GM21423 (cell line): ENCODE data around the gene MRC1.

ENCODE experiments used
- ATAC-seq: cut with Tn5 transposase; IDR thresholded peaks from one replicate; pipeline ENCODE4 v1.9.1; 2021; ENCODE audit warnings: mild to moderate bottlenecking, moderate library complexity; ENCODE audit not compliant: unreplicated experiment

Gene MRC1

DNA sequence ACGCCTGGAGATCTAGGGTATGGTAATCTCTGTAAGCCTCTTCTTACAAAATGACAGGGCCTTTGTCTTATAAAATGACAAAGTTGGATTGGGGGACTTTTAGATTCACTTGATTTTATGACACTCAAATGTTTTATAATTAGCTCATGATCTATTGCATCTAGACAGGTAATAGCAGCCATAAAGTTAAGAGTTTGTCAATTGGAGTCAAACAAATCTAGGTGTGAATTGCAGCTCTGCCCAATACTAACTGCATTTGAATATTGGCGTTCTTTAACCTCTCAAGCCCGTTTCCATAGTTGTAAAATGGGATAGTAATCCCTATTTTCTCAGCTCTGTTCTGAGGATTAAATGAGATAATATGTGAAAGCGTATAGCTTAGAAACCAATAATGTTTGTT is 14.1 kb upstream of the MRC1 start:
- no peak for ATAC-seq

DNA sequence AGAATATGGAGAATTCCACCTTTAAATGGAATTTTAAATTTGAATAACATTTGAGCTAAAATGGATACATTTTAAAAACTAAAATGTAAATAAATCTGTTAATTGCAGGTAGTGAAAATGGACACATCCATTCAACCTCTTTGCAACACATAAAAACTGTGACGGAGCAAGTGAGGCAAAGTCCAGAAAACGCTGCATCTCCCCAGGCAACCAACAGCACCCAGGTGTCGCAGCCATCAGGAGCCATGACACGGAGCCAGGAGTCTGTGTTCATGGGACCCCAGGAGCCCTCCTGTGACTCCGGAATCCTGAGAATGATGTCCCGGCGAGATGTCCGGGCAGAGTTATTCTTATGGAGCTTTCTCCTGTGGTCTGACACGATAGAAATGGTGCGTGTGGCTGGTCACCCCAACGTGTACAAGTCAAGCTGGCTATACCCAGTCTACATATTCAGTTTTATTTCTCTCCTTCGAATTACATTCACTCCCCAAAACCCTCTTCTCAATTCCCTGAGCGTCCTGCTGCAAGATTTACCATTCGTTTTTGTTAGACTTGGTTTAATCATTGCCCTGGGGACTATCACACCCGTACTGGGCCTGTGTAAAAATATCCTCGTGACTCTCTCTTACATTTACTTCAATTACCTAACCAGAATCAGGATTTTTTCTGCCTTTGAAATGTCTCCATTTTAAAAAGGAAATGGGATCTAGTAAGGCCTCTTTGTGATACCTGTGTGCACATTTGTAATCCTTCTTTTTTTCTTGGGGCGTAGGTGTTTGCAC is 13.1 kb upstream of the MRC1 start:
- ATAC-seq, result no peak

DNA sequence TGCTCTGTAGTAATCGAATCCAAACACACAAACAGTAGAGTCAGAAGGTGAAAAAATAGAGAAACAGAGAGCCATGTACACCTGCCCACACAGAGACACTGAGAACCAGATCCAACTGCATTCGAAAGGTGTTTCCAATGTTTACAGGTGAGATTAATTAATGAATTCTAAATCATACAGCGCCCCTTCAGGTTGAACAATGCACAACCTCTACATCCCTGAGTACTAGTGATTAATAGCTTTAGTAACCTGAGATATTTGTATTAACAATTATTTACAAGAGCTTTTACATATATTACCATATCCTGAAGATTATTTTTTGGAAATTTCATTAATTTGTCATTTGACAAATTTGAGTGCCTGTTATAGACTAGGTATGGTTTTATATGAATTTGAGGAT is 7.6 kb upstream of the MRC1 start:
- ATAC-seq, result no peak

DNA sequence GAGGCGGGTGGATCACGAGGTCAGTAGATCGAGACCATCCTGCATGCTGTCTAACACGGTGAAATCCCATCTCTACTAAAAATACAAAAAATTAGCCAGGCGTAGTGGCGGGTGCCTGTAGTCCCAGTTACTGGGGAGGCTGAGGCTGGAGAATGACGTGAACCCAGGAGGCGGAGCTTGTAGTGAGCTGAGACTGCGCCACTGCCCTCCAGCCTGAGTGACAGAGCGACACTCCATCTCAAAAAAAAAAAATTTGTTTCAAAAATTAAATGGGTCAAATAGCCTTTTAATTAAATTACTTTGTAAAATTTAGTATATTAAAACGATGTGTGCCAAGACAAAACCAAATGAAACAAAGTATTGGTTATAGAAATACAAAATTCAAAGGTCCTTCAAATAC is 6.8 kb upstream of the MRC1 start:
- no peak for ATAC-seq

GRCh38 chr10:17802976-17803375 is 6.2 kb upstream of the MRC1 start:
- ATAC-seq, result no peak

GRCh38 chr10:17805330-17805729 is 3.8 kb upstream of the MRC1 start:
- no peak for ATAC-seq

DNA sequence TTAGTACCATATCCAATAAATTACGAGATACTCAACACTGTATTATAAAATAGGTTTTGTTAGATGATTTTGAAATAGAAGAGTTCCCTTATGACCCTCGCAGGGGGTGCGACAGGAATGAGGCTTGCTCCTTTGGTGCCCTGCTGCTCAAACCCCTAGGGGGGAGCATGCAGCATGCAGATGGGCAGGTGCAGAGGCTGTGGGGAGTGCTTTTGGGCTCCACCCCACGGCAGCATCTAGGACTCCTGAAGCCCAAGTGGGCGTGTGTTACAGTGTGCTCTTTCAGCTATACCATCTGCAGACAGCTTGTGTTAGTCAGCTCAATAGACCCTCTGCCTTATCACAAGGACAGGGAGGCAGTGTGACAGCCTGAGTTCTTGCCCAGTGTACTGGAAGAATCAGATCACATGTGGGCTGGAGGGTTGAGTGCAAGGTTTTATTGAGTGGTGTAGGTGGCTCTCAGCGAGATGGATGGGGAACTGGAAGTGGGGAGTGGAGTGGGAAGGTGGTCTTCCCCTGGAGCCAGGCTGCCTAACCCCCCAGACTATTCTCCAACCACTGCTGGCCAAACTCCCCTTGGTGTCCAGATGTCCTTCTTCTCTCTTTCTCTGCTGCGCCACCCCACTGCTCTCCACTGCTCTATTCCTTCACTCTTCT is 3.1 kb upstream of the MRC1 start:
- ATAC-seq, result no peak

GRCh38 chr10:17811146-17811865 is 2.2 kb downstream of the MRC1 start:
- ATAC-seq, result no peak

DNA sequence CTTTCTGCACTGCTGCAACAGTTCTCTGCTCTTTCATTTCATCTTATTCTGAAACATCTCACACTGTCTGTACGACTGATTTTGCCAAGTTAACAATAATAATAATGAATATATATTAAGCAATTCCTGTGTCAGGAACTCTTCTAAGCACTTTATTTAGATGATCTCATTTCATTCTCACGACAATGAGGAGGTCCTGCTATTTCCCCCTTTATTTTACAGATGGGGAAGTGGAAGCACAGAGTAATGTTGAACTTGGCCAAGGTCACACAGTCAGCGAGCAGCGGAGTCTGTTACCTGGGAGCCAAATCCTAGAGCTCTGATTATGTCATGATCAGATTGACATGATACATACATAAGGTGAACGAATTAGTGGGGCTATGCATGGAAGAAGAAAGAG is 5.8 kb downstream of the MRC1 start:
- no peak for ATAC-seq

DNA sequence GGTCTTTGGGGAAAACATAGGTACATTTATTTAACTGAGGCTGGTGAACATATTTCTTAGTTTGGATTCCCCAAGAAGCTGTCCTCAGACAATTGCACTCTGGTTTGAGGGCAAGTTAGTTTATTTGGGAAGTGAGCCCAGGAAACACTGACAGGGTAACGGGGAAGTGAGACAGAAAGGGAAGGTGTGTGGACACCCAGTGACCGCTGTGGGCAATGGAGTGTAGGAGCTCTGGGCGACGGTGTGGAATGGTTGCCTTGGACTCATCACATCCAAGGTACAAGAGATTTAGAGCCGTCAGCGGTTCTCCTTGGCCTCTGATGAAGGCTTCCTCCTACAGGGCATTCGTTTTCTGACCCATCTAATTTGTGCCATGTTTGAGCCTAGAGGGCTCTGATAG is 7.1 kb downstream of the MRC1 start:
- ATAC-seq, result no peak

- ATAC-seq, result no peak
These were observed 8.2 kb downstream of the MRC1 start for GRCh38 chr10:17817316-17817715.

- ATAC-seq, result no peak
These were observed 8.6 kb downstream of the MRC1 start for GRCh38 chr10:17817790-17818189.

DNA sequence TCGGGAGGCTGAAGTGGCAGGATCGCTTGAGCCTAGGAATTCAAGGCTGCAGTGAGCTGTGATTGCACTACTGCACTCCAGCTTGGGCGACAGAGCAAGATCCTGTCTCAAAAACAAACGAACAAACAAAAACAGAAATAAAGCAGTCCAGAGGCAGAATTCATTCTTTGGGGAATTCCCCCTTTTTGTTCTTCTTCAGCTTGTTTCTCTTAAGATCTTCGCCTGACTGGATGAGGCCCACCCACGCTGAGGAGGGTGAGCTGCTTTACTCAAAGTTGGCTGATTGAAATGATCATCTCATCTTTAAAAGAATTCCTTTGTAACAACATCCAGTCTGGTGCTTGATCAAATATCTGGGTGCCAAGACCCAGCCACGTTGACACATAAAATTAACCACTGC is 10.7 kb downstream of the MRC1 start:
- no peak for ATAC-seq

GRCh38 chr10:17820943-17821342 is 11.8 kb downstream of the MRC1 start:
- no peak for ATAC-seq

DNA sequence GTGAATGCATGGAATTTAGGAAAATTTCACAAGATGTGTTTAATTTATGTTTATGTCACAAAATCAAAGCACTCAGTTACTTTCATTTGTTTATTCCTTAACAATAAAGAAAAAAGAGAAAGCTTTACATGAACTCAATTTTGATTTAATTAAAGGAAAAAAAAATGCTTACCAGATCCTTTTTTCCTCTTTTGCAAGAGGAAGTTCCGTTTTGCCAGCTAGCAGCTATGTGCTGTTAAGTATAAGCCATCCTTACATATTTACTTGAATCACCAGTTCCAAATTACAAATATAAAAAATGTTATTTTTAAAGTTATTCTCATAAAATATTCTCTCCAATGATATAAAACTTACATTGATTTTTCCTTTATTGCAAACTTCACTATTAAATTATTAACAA is 12.7 kb downstream of the MRC1 start:
- no peak for ATAC-seq

GRCh38 chr10:17831341-17831740 is 22.2 kb downstream of the MRC1 start:
- ATAC-seq, result no peak

DNA sequence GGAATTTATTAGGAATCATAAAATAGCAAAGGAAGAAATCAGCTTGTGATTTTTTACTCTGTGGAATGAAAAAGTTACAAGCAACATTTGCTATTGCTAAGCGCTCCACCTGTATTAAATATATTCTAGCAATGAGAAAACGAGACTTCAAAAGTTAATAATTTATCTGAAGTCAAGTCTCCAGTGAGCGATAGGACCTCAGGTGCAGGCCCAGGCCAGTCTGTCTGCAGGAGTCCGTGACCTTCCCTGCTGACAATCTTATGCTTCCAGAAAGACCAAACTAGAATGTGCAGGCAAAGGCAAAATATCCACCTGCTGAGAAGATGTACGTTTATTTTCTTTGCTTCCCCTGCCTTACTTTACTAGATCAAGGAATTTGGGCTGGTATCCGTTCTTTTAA is 22.7 kb downstream of the MRC1 start:
- no peak for ATAC-seq

DNA sequence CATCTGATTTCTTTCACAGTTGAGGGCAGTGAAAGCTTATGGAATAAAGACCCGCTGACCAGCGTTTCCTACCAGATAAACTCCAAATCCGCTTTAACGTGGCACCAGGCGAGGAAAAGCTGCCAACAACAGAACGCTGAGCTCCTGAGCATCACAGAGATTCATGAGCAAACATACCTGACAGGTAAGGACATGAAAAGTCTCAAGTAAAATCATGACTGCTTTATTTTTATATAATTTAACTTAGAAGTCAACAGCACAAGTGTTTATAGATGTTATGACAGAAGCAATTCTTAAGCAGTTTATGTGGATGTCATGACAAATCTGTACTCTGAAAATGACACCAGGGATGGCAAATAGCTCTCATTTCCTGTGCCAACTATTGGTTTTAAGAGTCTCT is 24.5 kb downstream of the MRC1 start:
- no peak for ATAC-seq

DNA sequence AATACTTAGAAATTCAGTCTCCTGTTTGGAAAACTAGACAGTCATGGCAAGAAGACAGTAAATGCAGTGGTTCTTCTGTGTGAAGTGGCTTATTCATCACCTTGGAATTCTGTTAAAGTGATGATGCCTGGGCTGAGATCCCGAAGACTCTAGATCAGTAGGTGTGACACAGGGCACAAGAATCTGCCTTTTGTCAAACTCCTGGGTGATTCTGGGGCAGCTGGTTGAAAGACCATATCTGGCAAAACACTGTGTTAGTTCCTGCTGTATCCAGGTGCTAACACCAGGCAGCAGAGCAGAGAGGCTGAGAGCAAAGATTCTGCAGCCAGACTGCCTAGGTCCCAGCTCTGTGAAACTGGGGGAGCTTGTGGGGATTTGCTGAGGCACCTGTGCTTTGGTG is 26.5 kb downstream of the MRC1 start:
- ATAC-seq, result no peak

DNA sequence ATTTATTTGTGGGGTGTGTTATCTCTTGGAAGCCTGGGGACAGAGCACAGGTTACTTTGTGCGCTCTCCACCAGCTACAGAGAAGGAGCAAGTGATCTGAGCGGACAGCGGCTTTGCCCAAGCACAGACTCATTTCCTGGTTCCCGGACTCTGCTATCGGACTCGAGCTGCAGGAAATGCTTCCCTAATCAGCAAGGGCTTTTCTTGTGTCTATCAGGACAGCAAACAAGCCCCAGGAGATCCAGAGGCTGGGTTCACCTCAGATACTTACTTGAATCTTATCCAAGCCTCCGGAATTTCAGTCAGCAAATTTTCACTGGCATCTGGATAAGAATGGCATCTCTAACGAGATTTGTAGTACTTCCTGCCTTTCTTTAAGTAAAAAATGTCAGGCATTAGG is 27.8 kb downstream of the MRC1 start:
- no peak for ATAC-seq

GRCh38 chr10:17838080-17838648 is 29.0 kb downstream of the MRC1 start:
- ATAC-seq, result no peak

DNA sequence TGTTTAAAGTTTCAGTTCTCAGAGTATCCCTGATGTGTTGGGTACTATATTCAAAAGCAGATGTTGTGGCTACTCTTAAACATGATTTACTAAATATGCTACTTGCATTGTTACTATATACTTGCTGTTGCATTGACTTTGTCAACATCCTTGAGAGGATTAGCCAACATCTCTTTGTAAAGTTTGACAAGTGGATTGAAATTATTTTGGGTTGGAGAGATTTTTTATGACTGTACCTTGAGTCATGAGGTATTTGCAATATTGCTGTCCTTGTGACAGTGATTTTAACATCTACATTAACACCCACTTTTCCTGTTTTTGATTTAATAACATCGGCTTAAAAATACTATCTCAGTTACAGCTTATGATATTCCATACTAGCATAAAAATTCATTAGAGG is 31.9 kb downstream of the MRC1 start:
- no peak for ATAC-seq
